Tibial artery (tissue), 4 donors: ENCODE data around the gene PLXNB3.

Experiments used
- DNase-seq, 2 donors: peaks; one replicate each; pipeline ENCODE4 v3.0.0-alpha.2; 2019
- H3K27ac ChIP-seq, 2 donors: fragments of 200-600 bp; sonication (generic) in 1 of 2; 1 replicate in 1 of 2; 2 replicates in 1 of 2; pipeline ENCODE4 v1.5.1; 2018 to 2019; ENCODE audit warnings: mild to moderate bottlenecking in 1 of 2
- H3K27me3 ChIP-seq, 2 donors: fragments of 200-600 bp; sonication (generic) in 1 of 2; one replicate each; pipeline versions ENCODE4 v1.5.1 to v1.6.0; 2016 to 2019
- H3K36me3 ChIP-seq, 3 donors: fragments of 200-600 bp; sonication (generic) in 2 of 3; one replicate each; pipeline ENCODE4 v1.5.1; 2016 to 2019; ENCODE audit warnings: mild to moderate bottlenecking in 2 of 3
- H3K4me1 ChIP-seq, 4 donors: fragments of 200-600 bp; sonication (generic) in 2 of 4; 1 replicate in 3 of 4; 2 replicates in 1 of 4; pipeline ENCODE4 v1.5.1; 2016 to 2019
- H3K4me3 ChIP-seq, 2 donors: fragments of 200-600 bp; sonication (generic) in 1 of 2; 1 replicate in 1 of 2; 2 replicates in 1 of 2; pipeline ENCODE4 v1.5.1; 2018 to 2019; ENCODE audit warnings: mild to moderate bottlenecking in 2 of 2
- H3K9me3 ChIP-seq, 3 donors: fragments of 200-600 bp; sonication (generic) in 1 of 3; one replicate each; pipeline ENCODE4 v1.5.1; 2016 to 2019
- CTCF ChIP-seq, 2 experiments: fragments of 200-600 bp in 1 of 2; fragments of 450-650 bp in 1 of 2; IDR thresholded peaks; one replicate each; pipeline ENCODE4 v1.5.1; 2017 to 2019; ENCODE audit warnings: antibody characterized with exemption in 2 of 2, mild to moderate bottlenecking in 1 of 2, moderate library complexity in 1 of 2
- intact Hi-C: fragments of 100-400 bp; cut with DNase I; formaldehyde crosslinking; loops from one replicate; pipeline ENCODE4 v1.15.0; 2023; ENCODE audit warnings: low total_unique reads

Gene PLXNB3

GRCh38 chrX:153820601-153821000 lies 56.6 kb downstream of the PLXNB3 start:
- Histone ChIP-seq H3K9me3 (no peaks in the 10 kb centered on the region), H3K27me3 (no peaks in the 10 kb centered on the region), H3K4me1 (peaks cover 0 to 7% (median 2%) of the 10 kb centered on the region in 4 donors), H3K36me3 (no peaks in the 10 kb centered on the region), H3K4me3 (no peak overlapping the region), H3K27ac (no peak overlapping the region)
- intact Hi-C loops = no loop called here
- DNase-seq = no peak
- TF ChIP-seq CTCF (IDR thresholded peaks at IDR 0.05) = no peak

- Histone ChIP-seq H3K9me3 (no peaks in the 10 kb centered on the region), H3K27ac (no peak overlapping the region), H3K4me1 (peaks cover 0 to 7% (median 2%) of the 10 kb centered on the region in 4 donors), H3K27me3 (no peaks in the 10 kb centered on the region), H3K36me3 (no peaks in the 10 kb centered on the region), H3K4me3 (no peak overlapping the region)
- no peak for TF ChIP-seq CTCF (IDR thresholded peaks at IDR 0.05)
- intact Hi-C loops = no loop called here
- no peak for DNase-seq
Measured at GRCh38 chrX:153821066-153821465, 57.0 kb downstream of the PLXNB3 start.

- Histone ChIP-seq H3K27ac (no peak overlapping the region), H3K4me3 (no peak overlapping the region), H3K9me3 (no peaks in the 10 kb centered on the region), H3K27me3 (no peaks in the 10 kb centered on the region), H3K36me3 (no peaks in the 10 kb centered on the region), H3K4me1 (peaks cover 0 to 21% (median 2%) of the 10 kb centered on the region in 4 donors)
- DNase-seq = no peak
- intact Hi-C loops = no loop called here
- TF ChIP-seq CTCF (IDR thresholded peaks at IDR 0.05) = no peak
Measured at GRCh38 chrX:153824348-153824747, 60.3 kb downstream of the PLXNB3 start.

GRCh38 chrX:153825042-153825441 lies 61.0 kb downstream of the PLXNB3 start:
- H3K27me3 ChIP-seq = no peaks in the 10 kb centered on the region
- intact Hi-C loops = no loop called here

More at GRCh38 chrX:153825042-153825441, 61.0 kb downstream of the PLXNB3 start:
- Histone ChIP-seq H3K27ac (no peak overlapping the region), H3K4me1 (peaks cover 0 to 24% (median 4%) of the 10 kb centered on the region in 4 donors), H3K36me3 (no peaks in the 10 kb centered on the region), H3K9me3 (no peaks in the 10 kb centered on the region), H3K4me3 (no peak overlapping the region)
- DNase-seq = no peak
- TF ChIP-seq CTCF (IDR thresholded peaks at IDR 0.05) = no peak
